VCaP (cell line): ENCODE data around the gene PTGES.
A peak's percentile ranks its signal among the peaks of the same experiment; 100 is the strongest.

Source experiments
- H3K27ac ChIP-seq: fragments of 450-650 bp; 2 replicates; pipeline ENCODE4 v1.5.1; 2017
- TF ChIP-seq, protein P1 (sequence below): fragments of 450-650 bp; conservative IDR thresholded peaks from 2 replicates; pipeline ENCODE4 v1.5.1; 2017; ENCODE audit warnings: mild to moderate bottlenecking, moderate library complexity

The PTGES gene

DNA sequence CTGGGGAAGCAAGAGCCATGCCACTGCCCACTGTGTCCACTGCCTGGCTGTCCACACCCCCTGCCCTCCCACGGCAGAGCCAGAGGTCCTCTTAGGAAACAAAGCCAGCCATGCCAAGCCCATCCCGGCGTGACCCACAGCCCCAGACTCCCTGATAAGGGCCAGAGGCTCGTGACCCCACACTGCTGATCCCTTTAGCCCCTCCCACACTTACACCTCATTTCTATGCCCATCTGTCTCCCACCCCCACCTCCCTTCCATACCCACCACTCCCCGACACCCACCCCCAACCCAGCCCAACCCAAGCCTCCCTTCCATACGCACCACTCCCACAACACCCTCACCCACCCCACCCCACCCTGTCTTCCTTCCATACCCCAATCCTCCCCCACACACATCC, 17.3 kb downstream of the PTGES start:
- H3K27ac ChIP-seq = no peak overlapping the region

DNA sequence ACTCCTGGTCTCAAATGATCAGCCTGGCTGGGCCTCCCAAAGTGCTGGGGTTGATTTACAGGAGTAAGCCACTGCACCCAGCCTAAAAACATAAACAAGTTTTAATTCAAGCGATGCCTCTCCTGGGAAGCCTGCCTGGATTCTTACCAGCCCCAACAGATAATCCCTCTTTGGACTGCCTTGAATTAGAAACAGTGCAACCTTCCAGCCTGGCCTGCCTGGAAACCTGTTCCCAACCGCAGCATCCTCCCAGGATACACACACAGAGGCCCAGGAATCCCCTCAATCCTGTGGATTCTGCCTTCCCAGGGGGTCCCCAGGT, 19.2 kb downstream of the PTGES start:
- no peak overlapping the region for H3K27ac ChIP-seq
- TF ChIP-seq, protein P1, sequence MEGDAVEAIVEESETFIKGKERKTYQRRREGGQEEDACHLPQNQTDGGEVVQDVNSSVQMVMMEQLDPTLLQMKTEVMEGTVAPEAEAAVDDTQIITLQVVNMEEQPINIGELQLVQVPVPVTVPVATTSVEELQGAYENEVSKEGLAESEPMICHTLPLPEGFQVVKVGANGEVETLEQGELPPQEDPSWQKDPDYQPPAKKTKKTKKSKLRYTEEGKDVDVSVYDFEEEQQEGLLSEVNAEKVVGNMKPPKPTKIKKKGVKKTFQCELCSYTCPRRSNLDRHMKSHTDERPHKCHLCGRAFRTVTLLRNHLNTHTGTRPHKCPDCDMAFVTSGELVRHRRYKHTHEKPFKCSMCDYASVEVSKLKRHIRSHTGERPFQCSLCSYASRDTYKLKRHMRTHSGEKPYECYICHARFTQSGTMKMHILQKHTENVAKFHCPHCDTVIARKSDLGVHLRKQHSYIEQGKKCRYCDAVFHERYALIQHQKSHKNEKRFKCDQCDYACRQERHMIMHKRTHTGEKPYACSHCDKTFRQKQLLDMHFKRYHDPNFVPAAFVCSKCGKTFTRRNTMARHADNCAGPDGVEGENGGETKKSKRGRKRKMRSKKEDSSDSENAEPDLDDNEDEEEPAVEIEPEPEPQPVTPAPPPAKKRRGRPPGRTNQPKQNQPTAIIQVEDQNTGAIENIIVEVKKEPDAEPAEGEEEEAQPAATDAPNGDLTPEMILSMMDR = no peak

More for the DNA sequence above, 17.3 kb downstream of the PTGES start:
- TF ChIP-seq, protein P1 = no peak

DNA sequence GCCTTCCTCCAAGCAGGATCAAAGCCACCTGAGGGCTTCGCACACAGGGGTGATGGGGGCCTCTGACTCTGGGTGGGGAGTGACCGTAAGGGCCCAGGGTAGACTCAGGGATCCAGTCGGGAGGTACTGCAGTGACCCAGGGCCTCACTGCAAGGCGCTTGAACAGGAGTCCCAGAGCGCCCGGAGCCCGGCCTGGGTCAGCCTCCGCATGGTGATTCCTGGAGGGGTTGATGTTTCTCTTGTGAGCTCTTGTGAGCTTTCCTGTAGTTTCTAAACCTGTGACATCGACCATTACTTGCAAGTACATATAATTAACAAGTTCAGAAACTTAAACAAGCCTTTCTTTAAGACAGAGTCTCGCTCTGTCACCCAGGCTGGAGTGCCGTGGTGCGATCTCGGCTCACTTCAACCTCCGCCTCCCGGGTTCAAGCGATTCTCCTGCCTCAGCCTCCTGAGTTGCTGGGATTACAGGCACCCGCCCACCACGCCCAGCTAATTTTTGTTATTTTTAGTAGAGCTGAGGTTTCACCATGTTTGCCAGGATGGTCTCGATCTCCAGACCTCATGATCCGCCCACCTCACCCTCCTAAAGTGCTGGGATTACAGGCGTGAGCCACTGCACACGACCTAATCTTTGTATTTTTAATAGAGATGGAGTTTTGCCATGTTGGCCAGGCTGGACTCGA, 19.8 kb downstream of the PTGES start:
- no peak overlapping the region for H3K27ac ChIP-seq

DNA sequence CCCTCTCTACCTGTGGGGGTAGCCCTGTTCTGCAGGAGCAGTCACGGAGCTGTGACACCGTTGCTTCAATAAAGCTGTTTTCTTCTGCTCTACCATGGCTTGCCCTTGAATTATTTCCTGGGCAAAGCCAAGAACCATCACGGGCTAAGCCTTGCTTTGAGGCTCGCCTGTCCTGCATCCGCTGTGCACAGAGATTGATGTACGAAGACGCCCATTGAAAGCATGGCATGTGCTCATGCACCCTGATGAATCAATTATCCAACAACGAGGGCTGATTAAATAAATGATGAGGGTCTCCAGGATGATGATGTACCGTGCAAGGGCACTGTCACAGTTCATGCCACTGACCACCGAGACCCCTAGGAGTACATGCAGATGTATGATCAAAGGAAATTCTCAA, 20.7 kb downstream of the PTGES start:
- H3K27ac ChIP-seq = no peak overlapping the region
- TF ChIP-seq, protein P1 = no peak

More for the DNA sequence above, 19.8 kb downstream of the PTGES start:
- TF ChIP-seq, protein P1 = no peak

DNA sequence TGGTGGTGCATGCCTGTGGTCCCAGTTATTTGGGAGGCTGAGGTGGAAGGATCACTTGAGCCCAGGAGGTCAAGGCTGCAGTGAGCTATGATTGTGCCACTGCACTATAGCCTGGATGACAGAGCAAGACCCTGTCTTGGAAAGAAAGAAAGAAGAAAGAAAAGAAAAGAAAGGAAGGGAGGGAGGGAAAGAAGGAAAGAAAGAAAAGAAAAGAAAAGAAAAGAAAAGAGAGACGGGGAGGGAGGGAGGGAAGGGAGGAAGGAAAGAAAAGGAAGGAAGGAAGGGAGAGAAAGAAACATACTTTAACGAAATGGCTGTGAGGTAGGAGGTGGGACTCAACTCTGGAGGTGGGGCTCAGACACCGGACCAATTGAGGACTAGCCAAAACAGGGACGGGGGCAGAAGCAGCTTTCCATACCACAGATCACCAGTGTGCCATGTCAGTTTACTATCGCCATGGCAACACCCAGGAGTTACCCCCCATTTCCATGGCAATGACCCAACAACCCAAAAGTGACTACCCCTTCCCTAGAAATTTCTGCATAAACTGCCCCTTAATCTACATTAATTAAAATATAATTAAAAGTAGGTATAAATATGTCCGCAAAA, 21.3 kb downstream of the PTGES start:
- no peak overlapping the region for H3K27ac ChIP-seq
- TF ChIP-seq, protein P1 = no peak

DNA sequence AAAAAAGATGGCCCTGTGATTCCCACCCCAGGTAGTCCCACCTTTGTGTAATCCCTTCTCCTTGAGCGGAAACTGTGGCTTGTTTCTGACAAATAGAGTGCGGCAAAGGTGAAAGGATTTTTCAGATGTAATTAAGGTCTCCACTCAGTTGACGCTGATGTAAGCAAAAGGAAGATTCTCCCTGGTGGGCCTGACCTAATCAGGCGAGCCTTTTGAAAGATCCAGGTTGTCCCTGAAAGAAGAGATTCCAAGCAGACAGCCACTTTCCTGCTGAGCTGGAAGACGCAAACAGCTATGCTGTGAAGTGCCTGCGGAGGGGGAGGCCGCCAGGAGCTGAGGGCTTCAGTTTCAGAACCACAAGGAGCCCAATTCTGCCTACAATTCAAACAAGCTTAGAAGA, 24.1 kb downstream of the PTGES start:
- H3K27ac ChIP-seq = no peak overlapping the region
- TF ChIP-seq, protein P1 = no peak

DNA sequence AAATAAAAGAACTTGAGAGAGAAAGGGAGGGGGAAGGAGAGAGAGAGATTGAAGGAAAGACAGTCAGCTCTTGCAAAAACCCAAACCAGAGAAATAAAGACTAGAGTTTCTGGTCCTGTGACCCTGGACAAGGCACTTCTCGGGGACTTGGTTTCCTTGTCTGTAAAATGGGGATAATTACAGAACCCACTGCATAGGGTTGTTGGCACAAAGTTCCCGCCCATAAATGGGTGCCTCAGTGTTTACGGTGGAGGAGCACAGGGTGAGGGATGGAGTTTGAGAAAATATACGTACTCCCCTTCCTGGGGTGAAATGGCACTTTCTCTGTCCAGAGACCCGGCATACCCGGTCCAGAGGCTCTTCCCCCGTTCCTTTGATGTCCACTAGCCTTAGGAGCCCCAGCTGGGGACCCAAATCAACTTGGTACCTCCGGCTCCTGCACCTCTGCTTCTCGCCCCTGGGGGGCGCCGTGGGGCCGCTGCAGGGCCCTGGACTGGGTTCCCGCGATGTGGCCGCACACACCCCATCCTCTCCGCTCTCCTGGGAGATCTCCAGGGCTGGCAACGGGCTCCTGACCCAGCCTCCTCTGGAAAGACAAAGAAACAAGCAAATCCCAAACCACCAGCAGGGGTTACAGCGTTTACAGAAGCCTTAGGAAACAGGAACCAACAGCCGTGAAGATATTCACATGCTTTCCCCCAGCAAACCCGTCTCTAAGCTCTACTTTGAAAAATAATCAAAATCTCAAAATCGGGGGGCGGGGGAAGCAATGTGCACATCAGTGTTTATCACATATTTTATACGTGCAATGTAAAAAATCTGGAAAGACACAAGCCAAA, 26.3 kb downstream of the PTGES start:
- peak overlapping the region; percentile 53 for H3K27ac ChIP-seq
- TF ChIP-seq, protein P1 = peak; percentile 96
